Frontal cortex (tissue), 4 donors: ENCODE measurements around the gene CYP26C1. TPM values are rescaled to one million over a fixed set of nuclear protein-coding genes. Genes with fewer than 3 reads are reported as not detected.

Source experiments
- DNase-seq, 2 donors: peaks; one replicate each; pipeline ENCODE4 v3.0.0; 2012; ENCODE audit warnings: low spot score in 2 of 2
- FAIRE-seq: peaks from 2 replicates; lab custom pipeline; 2012; peaks lifted over from hg19 to GRCh38; lab: Jason Lieb, UNC
- total RNA-seq: library from RNA; depleted of rRNA; stranded (reverse); fragments of >200 nt; gene quantifications from one replicate; pipeline ENCODE4 v1.2.3, GENCODE V29; 2014
- donor health status: control.
- donor health status: control.
- donor health status: control.

The CYP26C1 gene
- total RNA-seq, 1 donor from 2014 or later, result under 0.01 TPM

- FAIRE-seq, result no peak
- DNase-seq, result no peak
These were observed 2.8 kb downstream of the CYP26C1 start for GRCh38 chr10:93063144-93063976.

GRCh38 chr10:93063977-93064660, 3.5 kb downstream of the CYP26C1 start:
- DNase-seq (no peak), FAIRE-seq (no peak)

- FAIRE-seq (no peak), DNase-seq (no peak)
These were observed 4.5 kb downstream of the CYP26C1 start for GRCh38 chr10:93064874-93065660.

- DNase-seq (no peak), FAIRE-seq (no peak)
These were observed 5.3 kb downstream of the CYP26C1 start for GRCh38 chr10:93065675-93066543.

- DNase-seq, result no peak
- FAIRE-seq, result no peak
These were observed 5.9 kb downstream of the CYP26C1 start for GRCh38 chr10:93066544-93066913.

GRCh38 chr10:93067443-93068365, 7.1 kb downstream of the CYP26C1 start:
- FAIRE-seq (no peak), DNase-seq (no peak)

- DNase-seq (peak in 1 of 2 donors; percentile 53), FAIRE-seq (no peak)
These were observed 8.0 kb downstream of the CYP26C1 start for GRCh38 chr10:93068411-93069244.

GRCh38 chr10:93069245-93069561, 8.6 kb downstream of the CYP26C1 start:
- DNase-seq, result no peak
- FAIRE-seq, result no peak

GRCh38 chr10:93070378-93071176, 10.0 kb downstream of the CYP26C1 start:
- FAIRE-seq (no peak), DNase-seq (no peak)

- DNase-seq (no peak), FAIRE-seq (no peak)
These were observed 10.5 kb downstream of the CYP26C1 start for GRCh38 chr10:93071177-93071472.

GRCh38 chr10:93071674-93072224, 11.2 kb downstream of the CYP26C1 start:
- no peak for DNase-seq
- FAIRE-seq, result no peak

GRCh38 chr10:93072225-93072712, 11.7 kb downstream of the CYP26C1 start:
- no peak for FAIRE-seq
- no peak for DNase-seq

- no peak for DNase-seq
- FAIRE-seq, result no peak
These were observed 12.3 kb downstream of the CYP26C1 start for GRCh38 chr10:93072713-93073538.

GRCh38 chr10:93073539-93074146, 13.0 kb downstream of the CYP26C1 start, which contains the start of gene CYP26A1:
Gene CYP26A1, plus strand, starts transcription at chr10:93073893. Its CDS starts 42 bp downstream, at chr10:93073935.
- DNase-seq (no peak), FAIRE-seq (no peak)

- no peak for DNase-seq
- no peak for FAIRE-seq
These were observed 13.6 kb downstream of the CYP26C1 start for GRCh38 chr10:93074147-93074596.
